GM21381 (cell line): ENCODE measurements around the gene DNAJC12.
"Not testable (repeated sequence)": the region's sequence is repeated elsewhere in the genome, so short reads cannot be mapped to it uniquely, and the experiment has no call there.

Experiments used
- ATAC-seq: cut with Tn5 transposase; IDR thresholded peaks from one replicate; pipeline ENCODE4 v1.9.1; 2021; ENCODE audit warnings: mild to moderate bottlenecking, moderate library complexity; ENCODE audit not compliant: unreplicated experiment

The DNAJC12 gene

DNA sequence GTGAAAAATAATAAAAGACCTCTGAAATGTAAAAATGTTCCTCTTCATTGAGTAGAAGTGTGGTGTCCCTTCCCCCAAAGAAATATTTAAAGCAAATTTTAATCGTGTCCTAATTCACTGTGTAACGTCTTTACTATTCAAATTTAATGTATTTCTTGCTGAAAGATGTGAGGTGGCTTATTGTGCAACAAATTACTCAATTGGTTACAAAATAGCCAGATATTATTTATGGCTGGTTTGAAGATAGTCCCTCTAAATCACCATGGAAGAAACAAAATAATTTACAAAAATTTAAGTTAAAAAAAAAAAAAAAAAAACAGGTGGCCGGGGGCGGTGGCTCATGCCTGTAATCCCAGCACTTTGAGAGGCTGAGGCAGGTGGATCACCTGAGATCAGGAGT lies 43.7 kb downstream of the DNAJC12 start:
- ATAC-seq = no peak

GRCh38 chr10:67793313-67793712 lies 44.7 kb downstream of the DNAJC12 start:
- no peak for ATAC-seq

- no peak for ATAC-seq
These were observed 45.3 kb downstream of the DNAJC12 start for GRCh38 chr10:67792653-67793052.

GRCh38 chr10:67790534-67791408 lies 47.2 kb downstream of the DNAJC12 start:
- ATAC-seq = peak; percentile 51

GRCh38 chr10:67789769-67790168 lies 48.2 kb downstream of the DNAJC12 start:
- ATAC-seq = no peak

DNA sequence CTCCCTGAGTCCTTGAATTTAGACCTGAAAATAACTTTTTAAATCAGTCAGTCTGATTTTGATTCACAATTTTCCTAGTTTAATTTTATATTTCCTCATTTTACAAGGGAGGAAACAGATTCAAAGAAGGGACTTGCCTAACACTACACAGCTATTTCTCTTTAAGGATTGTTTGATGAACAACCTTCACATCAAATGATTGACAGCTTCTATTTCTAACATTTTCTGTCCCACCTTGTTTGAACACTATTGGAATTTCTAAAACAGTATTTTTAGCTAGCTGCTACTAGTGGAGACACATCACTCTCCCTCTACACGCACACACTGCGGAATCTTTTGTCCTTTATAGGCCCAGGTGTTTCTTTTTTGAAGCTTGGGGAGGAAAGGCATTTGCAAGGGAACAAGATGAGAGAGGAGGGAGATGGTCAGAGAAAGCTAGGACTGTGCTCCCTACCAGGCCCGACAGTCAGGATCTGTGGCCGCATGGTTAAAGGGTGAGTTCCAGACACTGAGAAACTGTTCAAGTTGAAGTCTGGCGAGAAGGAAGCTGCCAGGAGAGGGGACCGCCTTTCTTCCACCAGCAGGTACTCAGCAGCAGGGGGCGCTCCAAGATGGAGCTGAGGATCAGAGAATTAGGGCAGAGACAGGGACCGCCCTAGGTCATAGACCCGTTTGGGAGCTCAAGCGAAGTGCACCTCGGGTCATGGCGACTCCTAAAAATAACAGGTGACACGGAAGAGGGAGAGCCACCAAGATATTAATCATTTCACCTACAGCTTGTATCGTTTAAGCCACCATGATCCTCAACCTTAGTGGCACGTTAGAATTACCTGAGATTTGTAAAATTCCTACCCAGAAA lies 49.7 kb downstream of the DNAJC12 start:
- ATAC-seq = no peak

DNA sequence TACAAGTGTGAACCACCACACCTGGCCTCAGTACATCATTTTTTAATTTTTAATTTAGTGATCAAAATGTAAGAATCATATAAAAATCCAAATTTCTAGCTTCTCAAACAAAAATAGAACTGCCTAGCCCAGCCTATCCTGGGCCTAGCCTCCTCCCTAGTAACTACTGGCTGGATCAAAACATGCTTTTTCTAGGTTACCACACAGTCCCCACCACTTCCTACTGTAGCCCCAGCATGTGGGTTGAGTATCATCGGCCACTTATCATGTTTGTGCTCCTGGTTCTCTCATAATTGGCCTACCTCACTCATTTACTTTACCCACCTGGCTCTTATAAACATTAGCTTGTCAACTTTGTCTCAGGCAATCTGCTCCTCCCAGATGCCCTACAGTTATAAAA lies 52.9 kb downstream of the DNAJC12 start:
- no peak for ATAC-seq

GRCh38 chr10:67784474-67784873 lies 53.5 kb downstream of the DNAJC12 start:
- ATAC-seq = no peak

DNA sequence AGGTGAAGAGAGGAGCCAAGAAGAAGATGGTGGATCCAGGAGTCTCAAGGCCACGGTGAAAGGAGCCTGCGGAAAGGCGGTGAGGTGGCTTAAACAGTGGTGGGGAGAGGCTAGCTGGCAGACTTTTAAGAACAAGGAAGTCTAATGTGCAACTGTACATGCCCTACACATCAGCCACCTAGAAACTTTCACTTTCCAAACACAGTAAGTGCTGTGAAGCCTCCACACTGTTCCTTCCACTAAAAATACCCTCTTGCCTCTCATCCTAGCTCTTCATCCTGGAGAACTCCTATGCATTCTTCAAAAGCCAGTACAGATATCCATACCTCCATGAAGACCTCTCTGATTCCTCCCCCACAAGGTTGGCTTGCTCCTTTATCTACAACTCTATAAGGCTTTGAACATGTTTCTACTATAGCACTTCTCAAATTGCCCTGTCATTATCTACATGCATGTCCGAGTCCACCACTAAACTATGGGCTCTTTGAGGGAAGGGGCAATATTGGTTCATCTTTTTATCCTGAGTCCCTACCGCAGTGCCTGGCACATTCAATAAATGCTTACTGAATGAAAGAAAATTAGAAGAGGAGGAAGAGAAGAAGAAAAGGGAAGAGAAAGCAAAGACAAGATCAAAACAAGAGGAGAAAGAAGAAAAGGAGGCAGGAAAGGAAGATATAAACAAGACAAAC lies 54.2 kb downstream of the DNAJC12 start:
- peak; percentile 51 for ATAC-seq

DNA sequence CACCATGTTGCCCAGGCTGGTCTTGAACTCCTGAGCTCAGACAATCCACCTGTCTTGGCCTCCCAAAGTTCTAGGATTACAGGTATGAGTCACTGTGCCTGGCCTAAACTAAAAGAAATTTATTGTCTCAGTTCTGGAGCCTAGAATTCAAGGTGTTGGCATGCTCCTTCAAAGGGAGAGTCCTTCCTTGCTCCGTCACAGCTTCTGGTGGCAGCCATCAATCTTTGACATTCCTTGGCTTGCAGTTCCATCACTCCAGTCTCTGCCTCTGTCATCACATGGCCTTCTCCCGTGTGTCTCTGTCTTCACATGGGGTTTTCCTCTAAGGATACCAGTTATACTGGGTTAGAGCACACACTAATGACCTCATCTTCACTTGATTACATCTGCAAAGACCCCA lies 55.5 kb downstream of the DNAJC12 start:
- no peak for ATAC-seq

- ATAC-seq = peak; percentile 79
These were observed 57.0 kb downstream of the DNAJC12 start for GRCh38 chr10:67780759-67781538.

DNA sequence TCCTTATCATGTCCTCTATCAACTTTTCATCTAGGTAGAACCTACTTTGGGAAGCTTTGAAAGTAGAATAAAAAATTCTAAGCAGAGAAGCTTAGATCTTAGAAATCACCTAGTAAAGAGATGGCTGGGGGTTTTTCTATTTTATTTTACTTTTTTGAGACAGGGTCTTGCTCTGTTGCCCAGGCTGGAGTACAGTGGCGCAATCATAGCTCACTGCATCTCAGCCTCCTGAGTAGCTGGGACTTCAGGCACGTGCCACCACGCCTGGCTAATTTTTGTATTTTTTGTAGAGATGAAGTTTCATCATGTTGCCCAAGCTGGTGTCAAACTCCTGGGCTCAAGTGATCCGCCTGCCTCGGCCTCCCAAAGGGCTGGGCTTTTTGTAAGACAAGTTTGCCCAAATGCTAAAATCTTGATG lies 57.8 kb downstream of the DNAJC12 start:
- ATAC-seq = not testable (repeated sequence)

GRCh38 chr10:67779465-67780203 lies 58.4 kb downstream of the DNAJC12 start:
- peak; percentile 37 for ATAC-seq

DNA sequence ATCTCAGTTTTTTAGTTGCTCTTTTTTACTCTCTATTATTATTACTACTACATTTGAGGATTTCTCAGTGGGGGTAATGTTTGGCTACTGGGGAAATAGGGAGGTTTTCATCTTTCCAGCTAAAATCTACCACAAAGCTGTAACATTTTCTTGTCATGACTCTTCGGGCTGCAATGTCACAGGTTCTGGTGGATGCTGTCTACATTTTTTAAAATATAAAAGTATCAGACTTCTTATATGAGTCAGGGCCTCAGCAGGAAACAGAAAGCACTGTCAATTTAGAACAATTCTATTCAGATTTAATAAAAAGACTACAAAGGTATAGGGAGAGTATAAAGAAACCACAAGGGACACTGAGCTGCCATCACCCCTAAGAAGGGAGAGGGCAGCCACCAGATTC lies 61.6 kb downstream of the DNAJC12 start:
- ATAC-seq = no peak

- no peak for ATAC-seq
These were observed 62.7 kb downstream of the DNAJC12 start for GRCh38 chr10:67775279-67775678.

DNA sequence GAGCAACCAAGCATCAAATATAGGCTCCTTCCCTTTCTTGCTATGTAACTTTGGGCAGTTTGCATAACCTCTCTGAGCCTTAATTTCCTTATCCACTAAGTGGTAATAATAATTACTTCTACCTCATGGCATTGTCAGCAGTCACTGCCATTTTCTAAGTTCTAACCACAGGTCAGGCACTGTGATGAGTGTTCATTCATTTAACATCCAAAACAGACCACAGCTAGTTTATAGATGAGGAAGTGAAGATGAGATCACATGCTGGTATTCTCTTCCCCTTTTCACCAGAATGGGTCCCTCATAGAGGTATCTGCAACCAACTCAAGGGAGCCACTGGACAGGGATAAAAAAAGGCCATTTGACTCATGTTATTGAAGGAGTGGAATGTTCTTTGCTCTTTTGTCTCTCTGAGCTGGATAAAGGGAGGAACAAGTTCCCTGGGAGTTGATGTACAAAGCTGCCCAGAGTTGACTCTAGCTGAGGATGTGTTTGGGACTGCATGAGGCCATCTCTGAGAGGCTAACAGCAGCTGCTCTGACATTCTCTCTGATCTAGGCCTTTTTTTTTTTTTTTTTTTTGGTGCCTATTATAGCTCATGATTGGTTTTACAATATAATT lies 65.0 kb downstream of the DNAJC12 start:
- ATAC-seq = peak; percentile 97

DNA sequence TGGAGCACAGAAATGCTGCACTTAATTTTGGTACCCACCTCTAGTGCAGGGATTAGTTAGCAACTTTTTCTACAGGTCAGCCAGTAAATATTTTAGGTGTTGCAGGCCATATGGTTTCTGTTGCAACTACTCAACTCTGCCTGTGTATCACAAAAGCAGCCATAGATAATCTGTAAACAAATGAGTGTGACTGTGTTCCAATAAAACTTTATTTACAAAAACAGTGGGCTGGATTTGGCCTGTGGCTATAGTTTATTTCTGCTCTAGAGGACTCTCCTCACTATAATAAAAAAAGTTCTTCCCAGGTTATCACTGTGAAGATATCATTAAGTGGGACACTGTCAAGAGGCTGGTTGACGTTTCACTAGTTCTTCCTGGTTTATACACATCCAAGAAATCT lies 65.8 kb downstream of the DNAJC12 start:
- no peak for ATAC-seq

DNA sequence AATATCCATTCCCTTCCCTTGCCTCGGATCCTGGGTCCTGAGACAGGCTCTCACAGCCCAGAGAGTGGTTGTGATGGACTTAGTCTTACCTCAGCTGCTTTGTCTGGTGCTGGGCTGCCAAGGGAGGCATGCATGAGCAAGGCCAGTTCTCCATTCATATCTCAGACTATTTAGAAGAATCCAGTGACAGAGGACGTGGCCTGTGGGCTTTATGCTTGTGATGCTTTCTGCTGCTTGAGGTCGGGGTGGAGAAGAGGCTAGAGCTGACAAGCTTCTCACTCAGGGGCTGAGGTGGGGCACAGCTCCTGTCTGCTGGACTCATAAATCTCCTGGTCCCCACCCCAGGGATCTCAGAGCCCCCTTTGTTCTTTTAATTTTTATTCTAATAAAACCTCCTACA lies 66.8 kb downstream of the DNAJC12 start:
- peak; percentile 6 for ATAC-seq

- ATAC-seq = peak; percentile 57
These were observed 67.5 kb downstream of the DNAJC12 start for GRCh38 chr10:67770537-67770936.
